ENCODE data around the gene PRKN. TPM values are rescaled to one million over a fixed set of nuclear protein-coding genes. Genes with fewer than 3 reads are reported as not detected.

Gene PRKN
- total RNA-seq, 1 donor from 2014 or later = 5.7 TPM

- Mint-ChIP-seq H3K4me1 (ENCODE audit: low read depth) (no peaks in the 10 kb centered on the region), H3K27me3 (ENCODE audit: low read depth) (no peaks in the 10 kb centered on the region), H3K36me3 (ENCODE audit: low read depth) (no peaks in the 10 kb centered on the region), H3K27ac (ENCODE audit: unreplicated experiment) (no peak overlapping the region), H3K4me3 (ENCODE audit: unreplicated experiment) (no peak overlapping the region), H3K9me3 (ENCODE audit: low read depth) (peaks cover 6% of the 10 kb centered on the region)
- TF ChIP-seq, protein P1, sequence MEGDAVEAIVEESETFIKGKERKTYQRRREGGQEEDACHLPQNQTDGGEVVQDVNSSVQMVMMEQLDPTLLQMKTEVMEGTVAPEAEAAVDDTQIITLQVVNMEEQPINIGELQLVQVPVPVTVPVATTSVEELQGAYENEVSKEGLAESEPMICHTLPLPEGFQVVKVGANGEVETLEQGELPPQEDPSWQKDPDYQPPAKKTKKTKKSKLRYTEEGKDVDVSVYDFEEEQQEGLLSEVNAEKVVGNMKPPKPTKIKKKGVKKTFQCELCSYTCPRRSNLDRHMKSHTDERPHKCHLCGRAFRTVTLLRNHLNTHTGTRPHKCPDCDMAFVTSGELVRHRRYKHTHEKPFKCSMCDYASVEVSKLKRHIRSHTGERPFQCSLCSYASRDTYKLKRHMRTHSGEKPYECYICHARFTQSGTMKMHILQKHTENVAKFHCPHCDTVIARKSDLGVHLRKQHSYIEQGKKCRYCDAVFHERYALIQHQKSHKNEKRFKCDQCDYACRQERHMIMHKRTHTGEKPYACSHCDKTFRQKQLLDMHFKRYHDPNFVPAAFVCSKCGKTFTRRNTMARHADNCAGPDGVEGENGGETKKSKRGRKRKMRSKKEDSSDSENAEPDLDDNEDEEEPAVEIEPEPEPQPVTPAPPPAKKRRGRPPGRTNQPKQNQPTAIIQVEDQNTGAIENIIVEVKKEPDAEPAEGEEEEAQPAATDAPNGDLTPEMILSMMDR (IDR thresholded peaks at IDR 0.05) = no peak
- no peak for DNase-seq (ENCODE audit: low spot score)
Observed at GRCh38 chr6:161395716-161396231, 1331.8 kb downstream of the PRKN start.

DNA sequence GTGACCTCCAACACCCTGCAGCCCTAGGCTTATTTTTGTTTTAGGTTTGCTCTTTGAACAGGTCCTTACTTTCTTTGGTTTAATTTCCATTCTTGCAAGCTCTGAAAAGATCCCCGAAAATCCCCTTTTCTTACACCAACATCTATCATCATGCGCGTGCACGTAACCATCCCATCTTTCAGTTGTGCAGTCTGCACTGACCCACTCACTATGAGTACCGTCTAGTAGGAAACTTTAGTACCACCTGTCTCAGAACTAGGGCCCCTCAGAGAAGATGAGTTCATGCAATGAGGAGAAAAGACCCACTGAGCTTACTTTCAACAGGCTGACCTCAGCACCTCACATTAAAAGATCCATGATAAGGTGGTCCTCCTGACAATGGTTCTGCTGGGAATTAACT is 1333.1 kb downstream of the PRKN start:
- no peaks in the 10 kb centered on the region for H3K27me3 Mint-ChIP-seq (ENCODE audit: low read depth)
- peaks cover 6% of the 10 kb centered on the region for H3K9me3 Mint-ChIP-seq (ENCODE audit: low read depth)
- no peak overlapping the region for H3K27ac Mint-ChIP-seq (ENCODE audit: unreplicated experiment)
- no peak for DNase-seq (ENCODE audit: low spot score)
- TF ChIP-seq, protein P1 (IDR thresholded peaks at IDR 0.05) = no peak
- H3K4me1 Mint-ChIP-seq (ENCODE audit: low read depth) = no peaks in the 10 kb centered on the region
- no peak overlapping the region for H3K4me3 Mint-ChIP-seq (ENCODE audit: unreplicated experiment)
- H3K36me3 Mint-ChIP-seq (ENCODE audit: low read depth) = no peaks in the 10 kb centered on the region

- Mint-ChIP-seq H3K27me3 (ENCODE audit: low read depth) (no peaks in the 10 kb centered on the region), H3K4me3 (ENCODE audit: unreplicated experiment) (no peak overlapping the region), H3K27ac (ENCODE audit: unreplicated experiment) (no peak overlapping the region), H3K9me3 (ENCODE audit: low read depth) (peaks cover 4% of the 10 kb centered on the region), H3K36me3 (ENCODE audit: low read depth) (no peaks in the 10 kb centered on the region), H3K4me1 (ENCODE audit: low read depth) (no peaks in the 10 kb centered on the region)
- TF ChIP-seq, protein P1 (IDR thresholded peaks at IDR 0.05) = peak; percentile 94
- DNase-seq (ENCODE audit: low spot score) = no peak
Observed at GRCh38 chr6:161393839-161394364, 1333.7 kb downstream of the PRKN start.

DNA sequence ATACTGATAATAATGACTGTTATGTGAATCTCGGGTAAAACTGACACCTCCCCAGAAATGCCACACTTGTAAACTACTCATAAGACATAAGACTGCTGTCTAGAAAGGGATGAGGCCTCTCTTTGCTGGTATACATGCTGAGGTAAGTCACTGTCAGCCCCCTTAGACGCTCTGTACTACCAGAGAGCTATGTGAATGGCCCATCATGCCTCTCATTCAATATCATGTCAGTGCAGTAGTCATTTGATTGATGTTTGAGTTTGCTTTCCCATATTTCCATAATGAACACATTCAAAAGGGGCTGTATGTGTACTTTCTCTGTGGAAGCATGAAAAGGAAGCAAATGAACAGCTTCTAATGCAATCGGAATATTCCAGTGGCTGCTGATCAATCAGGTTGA is 1334.3 kb downstream of the PRKN start:
- no peak overlapping the region for H3K4me3 Mint-ChIP-seq (ENCODE audit: unreplicated experiment)
- H3K27ac Mint-ChIP-seq (ENCODE audit: unreplicated experiment) = no peak overlapping the region
- TF ChIP-seq, protein P1 (IDR thresholded peaks at IDR 0.05) = no peak
- H3K9me3 Mint-ChIP-seq (ENCODE audit: low read depth) = peaks cover 2% of the 10 kb centered on the region
- H3K36me3 Mint-ChIP-seq (ENCODE audit: low read depth) = no peaks in the 10 kb centered on the region
- no peaks in the 10 kb centered on the region for H3K27me3 Mint-ChIP-seq (ENCODE audit: low read depth)
- no peaks in the 10 kb centered on the region for H3K4me1 Mint-ChIP-seq (ENCODE audit: low read depth)
- DNase-seq (ENCODE audit: low spot score) = no peak

- TF ChIP-seq, protein P1 (IDR thresholded peaks at IDR 0.05) = no peak
- peaks cover 7% of the 10 kb centered on the region for H3K9me3 Mint-ChIP-seq (ENCODE audit: low read depth)
- H3K4me3 Mint-ChIP-seq (ENCODE audit: unreplicated experiment) = no peak overlapping the region
- H3K4me1 Mint-ChIP-seq (ENCODE audit: low read depth) = no peaks in the 10 kb centered on the region
- no peaks in the 10 kb centered on the region for H3K36me3 Mint-ChIP-seq (ENCODE audit: low read depth)
- H3K27ac Mint-ChIP-seq (ENCODE audit: unreplicated experiment) = no peak overlapping the region
- no peak for DNase-seq (ENCODE audit: low spot score)
- H3K27me3 Mint-ChIP-seq (ENCODE audit: low read depth) = no peaks in the 10 kb centered on the region
Observed at GRCh38 chr6:161389756-161390155, 1337.8 kb downstream of the PRKN start.
